NOMO-1 treated with dmso at 0.1 percent for 144 hours (cell line): ENCODE data around the gene RCN1.
"Not testable (repeated sequence)": the region's sequence is repeated elsewhere in the genome, so short reads cannot be mapped to it uniquely, and the experiment has no call there.

Experiments used
- DNase-seq: peaks from one replicate; lab custom pipeline; 2025; ENCODE audit not compliant: unreplicated experiment; lab: John Stamatoyannopoulos, UW

Gene RCN1

GRCh38 chr11:32073644-32074026 is 17.2 kb upstream of the RCN1 start:
- no peak for DNase-seq

- DNase-seq: no peak
Measured at GRCh38 chr11:32079553-32079952, 11.3 kb upstream of the RCN1 start.

- no peak for DNase-seq
Measured at GRCh38 chr11:32080361-32080980, 10.4 kb upstream of the RCN1 start.

- DNase-seq: no peak
Measured at GRCh38 chr11:32081129-32081641, 9.7 kb upstream of the RCN1 start.

- DNase-seq: no peak
Measured at GRCh38 chr11:32081901-32082300, 9.0 kb upstream of the RCN1 start.

- DNase-seq: no peak
Measured at GRCh38 chr11:32082346-32082986, 8.4 kb upstream of the RCN1 start.

GRCh38 chr11:32087597-32087996 is 3.3 kb upstream of the RCN1 start:
- no peak for DNase-seq

- no peak for DNase-seq
Measured at GRCh38 chr11:32088117-32088941, 2.5 kb upstream of the RCN1 start.

GRCh38 chr11:32092581-32093170 is 1.8 kb downstream of the RCN1 start:
- no peak for DNase-seq

- no peak for DNase-seq
Measured at GRCh38 chr11:32094923-32095322, 4.0 kb downstream of the RCN1 start.

GRCh38 chr11:32098142-32098903 is 7.4 kb downstream of the RCN1 start:
- DNase-seq: no peak

- DNase-seq: no peak
Measured at GRCh38 chr11:32099516-32099915, 8.6 kb downstream of the RCN1 start.

GRCh38 chr11:32100495-32100894 is 9.6 kb downstream of the RCN1 start:
- no peak for DNase-seq

GRCh38 chr11:32101791-32102190 is 10.9 kb downstream of the RCN1 start:
- DNase-seq: no peak

- DNase-seq: not testable (repeated sequence)
Measured at GRCh38 chr11:32103121-32103719, 12.3 kb downstream of the RCN1 start.

- peak; percentile 1 for DNase-seq
Measured at GRCh38 chr11:32103941-32104340, 13.1 kb downstream of the RCN1 start.

GRCh38 chr11:32105871-32106560 is 15.1 kb downstream of the RCN1 start:
- DNase-seq: no peak

- no peak for DNase-seq
Measured at GRCh38 chr11:32107647-32108046, 16.8 kb downstream of the RCN1 start.

GRCh38 chr11:32108576-32108975 is 17.7 kb downstream of the RCN1 start:
- no peak for DNase-seq

GRCh38 chr11:32109138-32109537 is 18.3 kb downstream of the RCN1 start:
- no peak for DNase-seq
